H1 (cell line): ENCODE data around the gene KNCN.

Experiments used
- CREB1 ChIP-seq: IDR thresholded peaks from 2 replicates; pipeline ENCODE4 v1.6.1; 2012; ENCODE audit warnings: inconsistent platforms
- EZH2 ChIP-seq: fragments of 200-600 bp; sonication (generic); IDR thresholded peaks from 2 replicates; pipeline ENCODE4 v1.7.1; 2012; ENCODE audit warnings: low read depth, mild to moderate bottlenecking, moderate library complexity, low read length, inconsistent platforms; ENCODE audit not compliant: severe bottlenecking
- GTF2F1 ChIP-seq: IDR thresholded peaks from 2 replicates; pipeline ENCODE4 v1.6.1; 2012; ENCODE audit warnings: low read depth, low read length, improper control_type of control experiment, borderline replicate concordance
- POLR2A ChIP-seq, 2 experiments: IDR thresholded peaks; 1 replicate in 1 of 2; 2 replicates in 1 of 2; pipeline ENCODE4 v1.6.1; 2011; ENCODE audit warnings: low read depth in 2 of 2, low read length in 2 of 2, mild to moderate bottlenecking in 2 of 2; ENCODE audit errors: control extremely low read depth in 1 of 2
- POLR2AphosphoS5 ChIP-seq: IDR thresholded peaks from 2 replicates; pipeline ENCODE4 v1.6.1; 2011; ENCODE audit warnings: low read depth, low read length
- TAF1 ChIP-seq: IDR thresholded peaks from 2 replicates; pipeline ENCODE4 v1.6.1; 2011; ENCODE audit warnings: mild to moderate bottlenecking, low read depth, low read length
- ZNF274 ChIP-seq: IDR thresholded peaks from 2 replicates; pipeline ENCODE4 v1.7.0; 2012; ENCODE audit warnings: low read length, borderline replicate concordance; ENCODE audit errors: extremely low read depth
- TF ChIP-seq, protein P1 (sequence below): IDR thresholded peaks from 2 replicates; pipeline ENCODE4 v1.6.1; 2012; ENCODE audit warnings: inconsistent platforms
- TF ChIP-seq, protein P2 (sequence below), 3 experiments: IDR thresholded peaks; 1 replicate in 2 of 3; 2 replicates in 1 of 3; pipeline versions ENCODE4 v1.5.1 to v1.6.1; 2011; ENCODE audit warnings: low read length in 3 of 3, mild to moderate bottlenecking in 3 of 3, inconsistent platforms in 2 of 3, low read depth in 1 of 3, moderate library complexity in 1 of 3; ENCODE audit not compliant: insufficient read depth in 1 of 3; ENCODE audit errors: control extremely low read depth in 1 of 3

DNA sequence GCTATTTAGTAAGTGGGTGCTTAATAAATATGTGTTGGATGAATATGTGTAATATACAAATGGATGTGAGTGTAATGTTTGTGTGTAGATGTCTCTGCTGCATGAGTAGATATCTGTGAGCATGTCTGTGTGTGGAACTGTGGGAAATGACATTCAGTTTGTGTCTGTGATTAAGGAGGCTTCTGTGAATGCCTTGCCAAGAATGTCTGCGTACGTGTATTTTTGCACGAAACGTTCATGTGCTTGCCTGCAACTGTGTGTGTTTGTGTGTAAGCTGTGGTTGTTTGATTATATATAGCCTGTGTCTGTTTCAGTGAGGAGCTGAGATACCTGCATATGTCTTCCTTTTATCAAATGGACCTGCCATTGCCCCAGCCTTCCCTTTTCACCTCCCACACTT is 48.0 kb downstream of the KNCN start:
- TF ChIP-seq, protein P1, sequence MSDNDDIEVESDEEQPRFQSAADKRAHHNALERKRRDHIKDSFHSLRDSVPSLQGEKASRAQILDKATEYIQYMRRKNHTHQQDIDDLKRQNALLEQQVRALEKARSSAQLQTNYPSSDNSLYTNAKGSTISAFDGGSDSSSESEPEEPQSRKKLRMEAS = no peak
- TF ChIP-seq CREB1 = no peak
- TF ChIP-seq, protein P2, sequence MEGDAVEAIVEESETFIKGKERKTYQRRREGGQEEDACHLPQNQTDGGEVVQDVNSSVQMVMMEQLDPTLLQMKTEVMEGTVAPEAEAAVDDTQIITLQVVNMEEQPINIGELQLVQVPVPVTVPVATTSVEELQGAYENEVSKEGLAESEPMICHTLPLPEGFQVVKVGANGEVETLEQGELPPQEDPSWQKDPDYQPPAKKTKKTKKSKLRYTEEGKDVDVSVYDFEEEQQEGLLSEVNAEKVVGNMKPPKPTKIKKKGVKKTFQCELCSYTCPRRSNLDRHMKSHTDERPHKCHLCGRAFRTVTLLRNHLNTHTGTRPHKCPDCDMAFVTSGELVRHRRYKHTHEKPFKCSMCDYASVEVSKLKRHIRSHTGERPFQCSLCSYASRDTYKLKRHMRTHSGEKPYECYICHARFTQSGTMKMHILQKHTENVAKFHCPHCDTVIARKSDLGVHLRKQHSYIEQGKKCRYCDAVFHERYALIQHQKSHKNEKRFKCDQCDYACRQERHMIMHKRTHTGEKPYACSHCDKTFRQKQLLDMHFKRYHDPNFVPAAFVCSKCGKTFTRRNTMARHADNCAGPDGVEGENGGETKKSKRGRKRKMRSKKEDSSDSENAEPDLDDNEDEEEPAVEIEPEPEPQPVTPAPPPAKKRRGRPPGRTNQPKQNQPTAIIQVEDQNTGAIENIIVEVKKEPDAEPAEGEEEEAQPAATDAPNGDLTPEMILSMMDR (IDR thresholded peaks at IDR 0.05; ENCODE audit: control extremely low read depth in 1 of 3, insufficient read depth in 1 of 3, low read depth in 1 of 3, low read length in 3 of 3) = no peak
- TF ChIP-seq POLR2AphosphoS5 = no peak
- no peak for TF ChIP-seq TAF1
- no peak for TF ChIP-seq GTF2F1
- TF ChIP-seq EZH2 = no peak
- TF ChIP-seq ZNF274 = no peak
- TF ChIP-seq POLR2A (IDR thresholded peaks at IDR 0.05; ENCODE audit: control extremely low read depth in 1 of 2, low read depth in 2 of 2, low read length in 2 of 2) = no peak
